Muscle of leg (tissue), 11 donors: Measurements from ENCODE around the gene GAD1. TPM values are rescaled to one million over a fixed set of nuclear protein-coding genes. Genes with fewer than 3 reads are reported as not detected.

Experiments used
- DNase-seq: peaks from one replicate; pipeline ENCODE4 v3.0.0; 2013
- H3K27ac ChIP-seq: one replicate; pipeline ENCODE4 v1.5.1; 2013; ENCODE audit warnings: mild to moderate bottlenecking, low read length, control low read depth
- H3K27me3 ChIP-seq: one replicate; pipeline ENCODE4 v1.6.1; 2013; ENCODE audit warnings: low read length; ENCODE audit not compliant: control insufficient read depth, insufficient read depth
- H3K36me3 ChIP-seq: one replicate; pipeline ENCODE4 v1.6.1; 2013; ENCODE audit warnings: low read length; ENCODE audit not compliant: control insufficient read depth, insufficient read depth
- H3K4me1 ChIP-seq: one replicate; pipeline ENCODE4 v1.6.1; 2013; ENCODE audit warnings: low read length; ENCODE audit not compliant: control insufficient read depth, insufficient read depth
- H3K4me3 ChIP-seq: one replicate; pipeline ENCODE4 v1.5.1; 2013; ENCODE audit warnings: low read length, control low read depth
- H3K9me3 ChIP-seq: replicated peaks from 2 replicates; pipeline ENCODE4 v1.6.1; 2013; ENCODE audit warnings: low read depth, low read length; ENCODE audit not compliant: control insufficient read depth
- WGBS: methylation state at CpG from one replicate; pipeline ENCODE4 v1.1.5; 2013; ENCODE audit warnings: missing lambda C conversion rate; ENCODE audit not compliant: insufficient coverage; 5-methylcytosine and 5-hydroxymethylcytosine counted together
- polyA plus RNA-seq, 8 donors: library from polyadenylated mRNA; unstranded; fragments of 120-200 nt; gene quantifications; one replicate each; pipeline versions ENCODE4 v1.2.1 to v1.2.3, GENCODE V29; 2013; ENCODE audit warnings: inconsistent platforms in 1 of 8, low replicate concordance in 1 of 8; ENCODE audit not compliant: insufficient read length in 8 of 8, insufficient read depth in 1 of 8
- total RNA-seq: library from RNA; stranded (reverse); fragments of 120-200 nt; gene quantifications from one replicate; pipeline ENCODE4 v1.2.4, GENCODE V29; 2013

GAD1 gene
- total and polyA plus RNA-seq, 9 donors: 0.28 to 1.5 (median 0.79) TPM

GRCh38 chr2:170818036-170818751 is 1.5 kb downstream of the GAD1 start:
- Histone ChIP-seq H3K36me3 (no peaks in the 10 kb centered on the region), H3K27me3 (peaks cover 100% of the 10 kb centered on the region), H3K4me3 (no peak overlapping the region), H3K4me1 (peaks cover 61% of the 10 kb centered on the region), H3K9me3 (no peaks in the 10 kb centered on the region), H3K27ac (no peak overlapping the region)
- no peak for DNase-seq
- under 1% methylated on average over 43 of the region's 60 CpGs for WGBS

- no peak for DNase-seq
- H3K27ac ChIP-seq: no peak overlapping the region
- peaks cover 100% of the 10 kb centered on the region for H3K27me3 ChIP-seq
- H3K4me3 ChIP-seq: no peak overlapping the region
- peaks cover 67% of the 10 kb centered on the region for H3K4me1 ChIP-seq
- H3K36me3 ChIP-seq: no peaks in the 10 kb centered on the region
- WGBS: under 1% methylated on average over 22 of the region's 30 CpGs
- no peaks in the 10 kb centered on the region for H3K9me3 ChIP-seq
Observed at GRCh38 chr2:170818752-170819470, 2.2 kb downstream of the GAD1 start.

GRCh38 chr2:170819680-170820664 is 3.3 kb downstream of the GAD1 start:
- 6% methylated on average over 30 of the region's 45 CpGs for WGBS
- no peak for DNase-seq

GRCh38 chr2:170820757-170821530 is 4.3 kb downstream of the GAD1 start:
- DNase-seq: no peak
- no peaks in the 10 kb centered on the region for H3K36me3 ChIP-seq
- peaks cover 100% of the 10 kb centered on the region for H3K27me3 ChIP-seq
- H3K4me3 ChIP-seq: no peak overlapping the region
- H3K4me1 ChIP-seq: peaks cover 59% of the 10 kb centered on the region
- H3K27ac ChIP-seq: no peak overlapping the region
- 26% methylated on average over 8 of the region's 18 CpGs for WGBS
- no peaks in the 10 kb centered on the region for H3K9me3 ChIP-seq

More at GRCh38 chr2:170819680-170820664, 3.3 kb downstream of the GAD1 start:
- peaks cover 100% of the 10 kb centered on the region for H3K27me3 ChIP-seq
- H3K9me3 ChIP-seq: no peaks in the 10 kb centered on the region
- H3K4me3 ChIP-seq: no peak overlapping the region
- H3K36me3 ChIP-seq: no peaks in the 10 kb centered on the region
- H3K27ac ChIP-seq: no peak overlapping the region
- H3K4me1 ChIP-seq: peaks cover 65% of the 10 kb centered on the region

GRCh38 chr2:170821531-170822289 is 5.0 kb downstream of the GAD1 start:
- no peak for DNase-seq
- H3K27ac ChIP-seq: no peak overlapping the region
- H3K4me3 ChIP-seq: no peak overlapping the region
- 7% methylated on average over 17 of the region's 40 CpGs for WGBS
- H3K27me3 ChIP-seq: peaks cover 96% of the 10 kb centered on the region
- H3K9me3 ChIP-seq: no peaks in the 10 kb centered on the region
- peaks cover 51% of the 10 kb centered on the region for H3K4me1 ChIP-seq
- H3K36me3 ChIP-seq: no peaks in the 10 kb centered on the region

GRCh38 chr2:170822290-170823087 is 5.8 kb downstream of the GAD1 start:
- Histone ChIP-seq H3K27me3 (peaks cover 95% of the 10 kb centered on the region), H3K36me3 (no peaks in the 10 kb centered on the region), H3K9me3 (no peaks in the 10 kb centered on the region), H3K4me3 (no peak overlapping the region), H3K27ac (no peak overlapping the region), H3K4me1 (peaks cover 43% of the 10 kb centered on the region)
- 6% methylated on average over 37 of the region's 43 CpGs for WGBS
- DNase-seq: no peak

GRCh38 chr2:170823088-170823897 is 6.6 kb downstream of the GAD1 start:
- no peaks in the 10 kb centered on the region for H3K9me3 ChIP-seq
- H3K36me3 ChIP-seq: no peaks in the 10 kb centered on the region
- peak overlapping the region; percentile 31 for H3K4me3 ChIP-seq
- H3K4me1 ChIP-seq: peaks cover 36% of the 10 kb centered on the region
- H3K27me3 ChIP-seq: peaks cover 88% of the 10 kb centered on the region
- no peak overlapping the region for H3K27ac ChIP-seq
- DNase-seq: no peak
- WGBS: 1% methylated on average over 48 of the region's 61 CpGs

- H3K4me3 ChIP-seq: peak overlapping the region; percentile 31
- H3K27ac ChIP-seq: no peak overlapping the region
- H3K4me1 ChIP-seq: peaks cover 31% of the 10 kb centered on the region
- no peak for DNase-seq
- WGBS: no CpG with 5 or more reads among the region's 11 CpGs
- H3K9me3 ChIP-seq: no peaks in the 10 kb centered on the region
- H3K36me3 ChIP-seq: no peaks in the 10 kb centered on the region
- H3K27me3 ChIP-seq: peaks cover 82% of the 10 kb centered on the region
Observed at GRCh38 chr2:170823898-170824215, 7.2 kb downstream of the GAD1 start.
